ENCODE data around the gene AUTS2.
A peak's percentile ranks its signal among the peaks of the same experiment; 100 is the strongest.

The AUTS2 gene

DNA sequence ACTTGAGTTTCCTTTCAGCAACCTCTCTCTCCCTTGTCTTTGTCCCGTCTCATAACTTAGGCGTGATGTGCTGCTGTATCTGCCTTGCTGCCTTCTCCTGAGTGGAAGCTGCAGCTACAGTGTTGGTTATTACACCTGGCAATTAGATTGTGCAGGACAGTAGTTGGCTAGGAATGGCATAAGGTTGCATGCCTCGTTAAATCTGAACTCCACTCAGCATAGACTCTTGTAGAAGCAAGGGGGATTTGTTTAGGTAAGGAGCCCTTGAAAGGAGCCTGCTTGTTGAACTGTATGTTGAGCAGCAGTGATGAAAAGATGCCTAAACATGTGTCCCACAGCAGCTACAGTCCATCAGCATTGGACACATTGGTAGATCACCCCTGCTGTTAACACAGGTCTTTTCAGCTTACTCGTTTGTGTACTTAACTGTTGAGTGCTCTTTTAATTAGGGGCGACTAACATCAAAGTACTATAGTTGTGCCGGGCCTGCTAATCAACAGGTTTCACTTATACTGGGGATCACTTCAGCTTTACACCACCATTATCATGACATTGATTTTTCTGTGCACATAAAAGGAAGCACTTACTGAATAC is 225.0 kb downstream of the AUTS2 start:
- Mint-ChIP-seq H3K27me3 (ENCODE audit: low read depth, poor library complexity) (no peaks in the 10 kb centered on the region), H3K4me1 (peaks cover 83% of the 10 kb centered on the region), H3K36me3 (ENCODE audit: low read depth) (peaks cover 21% of the 10 kb centered on the region), H3K4me3 (no peak overlapping the region), H3K27ac (peak overlapping the region; percentile 90), H3K9me3 (peaks cover 9% of the 10 kb centered on the region)
- TF ChIP-seq, protein P1, sequence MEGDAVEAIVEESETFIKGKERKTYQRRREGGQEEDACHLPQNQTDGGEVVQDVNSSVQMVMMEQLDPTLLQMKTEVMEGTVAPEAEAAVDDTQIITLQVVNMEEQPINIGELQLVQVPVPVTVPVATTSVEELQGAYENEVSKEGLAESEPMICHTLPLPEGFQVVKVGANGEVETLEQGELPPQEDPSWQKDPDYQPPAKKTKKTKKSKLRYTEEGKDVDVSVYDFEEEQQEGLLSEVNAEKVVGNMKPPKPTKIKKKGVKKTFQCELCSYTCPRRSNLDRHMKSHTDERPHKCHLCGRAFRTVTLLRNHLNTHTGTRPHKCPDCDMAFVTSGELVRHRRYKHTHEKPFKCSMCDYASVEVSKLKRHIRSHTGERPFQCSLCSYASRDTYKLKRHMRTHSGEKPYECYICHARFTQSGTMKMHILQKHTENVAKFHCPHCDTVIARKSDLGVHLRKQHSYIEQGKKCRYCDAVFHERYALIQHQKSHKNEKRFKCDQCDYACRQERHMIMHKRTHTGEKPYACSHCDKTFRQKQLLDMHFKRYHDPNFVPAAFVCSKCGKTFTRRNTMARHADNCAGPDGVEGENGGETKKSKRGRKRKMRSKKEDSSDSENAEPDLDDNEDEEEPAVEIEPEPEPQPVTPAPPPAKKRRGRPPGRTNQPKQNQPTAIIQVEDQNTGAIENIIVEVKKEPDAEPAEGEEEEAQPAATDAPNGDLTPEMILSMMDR (IDR thresholded peaks at IDR 0.05), result no peak
- no peak for DNase-seq

DNA sequence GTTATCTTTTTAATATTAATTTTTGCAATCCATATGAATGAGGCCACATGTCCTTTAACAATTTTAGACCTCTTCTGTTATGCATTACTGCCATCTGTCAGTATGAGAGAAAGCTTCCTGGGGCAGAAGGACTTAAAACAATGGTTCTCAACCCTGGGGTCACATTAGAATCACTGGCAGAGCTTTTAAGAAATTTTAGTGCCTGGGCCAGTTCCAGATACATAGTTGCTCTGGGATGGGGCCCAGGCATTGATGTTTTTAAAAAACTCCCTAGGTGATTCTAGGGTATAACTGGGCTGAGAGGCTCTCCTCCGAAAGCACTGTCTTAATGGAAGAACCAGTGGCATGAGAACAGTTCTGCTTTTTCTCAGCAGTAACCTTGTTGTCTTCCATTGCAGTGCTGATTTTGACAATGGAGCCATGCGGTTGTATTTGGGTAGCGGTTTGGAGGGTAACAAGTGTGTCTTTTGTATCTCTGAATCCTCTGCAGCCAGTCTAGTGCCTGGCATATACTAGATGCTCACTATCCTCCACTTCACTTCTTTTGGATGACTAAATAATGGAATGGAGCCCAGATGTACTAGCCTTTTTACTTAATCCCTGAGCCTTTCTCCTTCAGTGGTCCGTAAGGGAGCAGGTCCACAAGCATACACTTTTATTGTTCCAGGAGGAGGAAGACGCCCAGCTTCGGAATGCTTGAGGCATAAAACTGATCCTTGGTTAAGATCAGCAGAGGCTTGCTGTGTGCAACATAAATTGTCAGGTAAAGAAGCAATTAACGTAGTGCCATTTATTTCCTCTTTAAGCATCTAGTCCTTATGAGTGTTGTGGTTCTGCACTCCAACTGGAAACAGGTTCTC is 227.1 kb downstream of the AUTS2 start:
- Mint-ChIP-seq H3K36me3 (ENCODE audit: low read depth) (peaks cover 38% of the 10 kb centered on the region), H3K4me3 (no peak overlapping the region), H3K9me3 (peaks cover 20% of the 10 kb centered on the region), H3K4me1 (peaks cover 62% of the 10 kb centered on the region), H3K27me3 (ENCODE audit: low read depth, poor library complexity) (no peaks in the 10 kb centered on the region), H3K27ac (no peak overlapping the region)
- no peak for DNase-seq
- TF ChIP-seq, protein P1 (IDR thresholded peaks at IDR 0.05), result no peak

DNA sequence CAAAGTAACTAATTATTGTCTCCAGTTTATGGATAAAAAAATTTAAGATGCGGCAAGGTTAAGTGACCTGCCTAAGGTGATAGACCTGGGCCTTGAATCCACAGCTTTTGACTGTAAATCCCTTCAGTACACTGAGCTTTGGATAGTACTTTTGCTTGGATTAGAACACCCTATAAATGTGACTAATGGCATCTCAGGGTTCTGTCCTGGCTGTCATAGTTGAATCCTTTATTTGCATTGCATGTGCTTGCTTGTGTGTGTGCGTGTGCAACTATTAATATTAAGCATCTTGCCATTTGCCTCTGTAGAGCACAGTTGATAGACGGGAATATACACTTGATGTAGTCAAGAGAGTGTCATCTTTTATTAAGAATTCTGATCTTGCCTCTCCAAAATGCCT is 228.0 kb downstream of the AUTS2 start:
- Mint-ChIP-seq H3K4me3 (no peak overlapping the region), H3K27me3 (ENCODE audit: low read depth, poor library complexity) (no peaks in the 10 kb centered on the region), H3K9me3 (peaks cover 20% of the 10 kb centered on the region), H3K36me3 (ENCODE audit: low read depth) (peaks cover 30% of the 10 kb centered on the region), H3K4me1 (peaks cover 53% of the 10 kb centered on the region), H3K27ac (no peak overlapping the region)
- DNase-seq, result no peak
- TF ChIP-seq, protein P1 (IDR thresholded peaks at IDR 0.05), result no peak

DNA sequence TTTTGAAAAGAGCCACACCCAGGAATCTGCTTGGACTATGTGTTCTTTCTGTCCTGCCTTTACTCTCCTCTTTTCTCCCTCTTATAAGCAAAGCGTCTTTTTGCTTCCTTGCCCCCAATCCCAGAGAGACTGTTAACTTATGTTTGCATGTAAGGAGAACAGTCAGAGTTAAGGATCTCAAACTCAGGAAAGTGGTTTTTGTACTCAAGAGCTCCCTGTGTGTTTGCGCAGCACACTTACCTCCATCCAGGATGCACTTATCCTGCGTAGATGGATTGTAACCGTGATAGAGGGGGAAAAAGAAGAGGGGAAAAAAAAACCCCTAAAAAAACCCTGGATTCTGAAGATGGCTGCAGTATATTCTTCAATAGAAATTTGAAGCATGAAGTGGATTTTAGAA is 228.9 kb downstream of the AUTS2 start:
- no peaks in the 10 kb centered on the region for H3K27me3 Mint-ChIP-seq (ENCODE audit: low read depth, poor library complexity)
- no peak overlapping the region for H3K4me3 Mint-ChIP-seq
- DNase-seq, result no peak
- peaks cover 20% of the 10 kb centered on the region for H3K9me3 Mint-ChIP-seq
- H3K36me3 Mint-ChIP-seq (ENCODE audit: low read depth), result peaks cover 30% of the 10 kb centered on the region
- TF ChIP-seq, protein P1 (IDR thresholded peaks at IDR 0.05), result no peak
- H3K4me1 Mint-ChIP-seq, result peaks cover 51% of the 10 kb centered on the region
- peak overlapping the region; percentile 24 for H3K27ac Mint-ChIP-seq

- Mint-ChIP-seq H3K27me3 (ENCODE audit: low read depth, poor library complexity) (no peaks in the 10 kb centered on the region), H3K36me3 (ENCODE audit: low read depth) (peaks cover 30% of the 10 kb centered on the region), H3K4me1 (peaks cover 51% of the 10 kb centered on the region), H3K4me3 (no peak overlapping the region), H3K9me3 (peaks cover 20% of the 10 kb centered on the region), H3K27ac (no peak overlapping the region)
- TF ChIP-seq, protein P1 (IDR thresholded peaks at IDR 0.05), result no peak
- no peak for DNase-seq
Observed at GRCh38 chr7:69827558-69827957, 229.3 kb downstream of the AUTS2 start.
